HCT116 (cell line): ENCODE data around the gene SCRG1. TPM values are rescaled to one million over a fixed set of nuclear protein-coding genes. Genes with fewer than 3 reads are reported as not detected.

ENCODE experiments used
- ATAC-seq: fragments of 200-7000 bp; cut with Tn5 transposase; 2 replicates; pipeline ENCODE4 v1.9.1; 2020; ENCODE audit warnings: mild to moderate bottlenecking, moderate library complexity
- BruUV-seq: library from RNA; stranded (reverse); fragments of 400-500 nt; replicated peaks from 2 replicates; lab custom pipeline; 2021; lab: Mats Ljungman, UMichigan
- CTCF ChIA-PET: fragments of 300-600 bp; sonication (Branson Sonifier 250); formaldehyde crosslinking; loops from one replicate; lab custom pipeline; 2021; ENCODE audit warnings: antibody characterized with exemption; lab: Charles Lee
- POLR2A ChIA-PET: fragments of 300-600, 350-600 bp; sonication (Branson Sonifier 250); formaldehyde crosslinking; loops from one replicate; lab custom pipeline; 2021; ENCODE audit warnings: antibody characterized with exemption; lab: Charles Lee
- RAD21 ChIA-PET, 2 experiments: fragments of 300-600 bp; sonication (Branson Sonifier 250); formaldehyde crosslinking; loops; one replicate each; lab custom pipeline; 2023; ENCODE audit warnings: low total read pairs in 2 of 2; ENCODE audit not compliant: uncharacterized antibody in 2 of 2, unreplicated experiment in 2 of 2, low non-redundant PET in 1 of 2; lab: Charles Lee
- DNase-seq: peaks from one replicate; pipeline ENCODE4 v3.0.0-alpha.2; 2010; ENCODE audit warnings: low read depth, low spot score
- H2AFZ ChIP-seq: fragments of 200-600 bp; shearing (Covaris generic), sonication (generic); 2 replicates; pipeline ENCODE4 v1.6.1; 2017; ENCODE audit warnings: low read depth, mixed run types, mixed read lengths, antibody characterized with exemption, low read length; ENCODE audit not compliant: poor library complexity, severe bottlenecking
- H3K27ac ChIP-seq: 2 replicates; pipeline ENCODE4 v1.5.1; 2012; ENCODE audit warnings: low read depth, low read length
- H3K27me3 ChIP-seq: fragments of 200-600 bp; sonication (generic); 2 replicates; pipeline ENCODE4 v1.6.1; 2016; ENCODE audit warnings: mixed run types, low read length, mixed read lengths; ENCODE audit not compliant: insufficient read depth
- H3K36me3 ChIP-seq, 2 experiments: fragments of 200-500 bp in 1 of 2; fragments of 200-600 bp in 1 of 2; sonication (Bioruptor generic) in 1 of 2; sonication (generic) in 1 of 2; 2 replicates each; pipeline versions ENCODE4 v1.5.1 to v1.6.1; 2014 to 2016; ENCODE audit warnings: low read length in 2 of 2, inconsistent platforms in 1 of 2, mixed read lengths in 1 of 2, mixed run types in 1 of 2; ENCODE audit not compliant: insufficient read depth in 2 of 2, control insufficient read depth in 1 of 2
- H3K4me1 ChIP-seq, 2 experiments: fragments of 200-600 bp in 1 of 2; sonication (generic) in 1 of 2; 2 replicates each; pipeline versions ENCODE4 v1.5.1 to v1.6.1; 2012 to 2017; ENCODE audit warnings: low read length in 2 of 2, inconsistent platforms in 1 of 2, mild to moderate bottlenecking in 1 of 2, mixed read lengths in 1 of 2, mixed run types in 1 of 2, moderate library complexity in 1 of 2; ENCODE audit not compliant: insufficient read depth in 2 of 2, control insufficient read depth in 1 of 2
- H3K4me2 ChIP-seq: fragments of 200-600 bp; sonication (generic); 2 replicates; pipeline ENCODE4 v1.6.1; 2017; ENCODE audit warnings: mixed run types, low read length, mixed read lengths
- H3K4me3 ChIP-seq, 2 experiments: fragments of 200-600 bp in 1 of 2; sonication (generic) in 1 of 2; replicated peaks in 1 of 2; 2 replicates each; pipeline ENCODE4 v1.5.1; 2011 to 2016; ENCODE audit warnings: low read length in 2 of 2, control low read depth in 1 of 2, low read depth in 1 of 2, mild to moderate bottlenecking in 1 of 2, mixed read lengths in 1 of 2, mixed run types in 1 of 2
- H3K79me2 ChIP-seq: fragments of 200-600 bp; sonication (generic); 2 replicates; pipeline ENCODE4 v1.6.1; 2017; ENCODE audit warnings: mild to moderate bottlenecking, mixed run types, low read length, moderate library complexity, mixed read lengths; ENCODE audit not compliant: insufficient read depth
- H3K9ac ChIP-seq: fragments of 200-600 bp; sonication (generic); 2 replicates; pipeline ENCODE4 v1.6.1; 2016; ENCODE audit warnings: low read length, mixed read lengths
- H3K9me2 ChIP-seq: fragments of 200-600 bp; sonication (generic), shearing (Covaris generic); 2 replicates; pipeline ENCODE4 v1.6.1; 2017; ENCODE audit warnings: mixed run types, mild to moderate bottlenecking, moderate library complexity; ENCODE audit not compliant: insufficient read depth
- H3K9me3 ChIP-seq, 2 experiments: fragments of 200-500 bp in 1 of 2; fragments of 200-600 bp in 1 of 2; sonication (Bioruptor generic) in 1 of 2; sonication (generic) in 1 of 2; 2 replicates each; pipeline ENCODE4 v1.6.1; 2014 to 2017; ENCODE audit warnings: low read length in 2 of 2, mixed read lengths in 2 of 2, inconsistent platforms in 1 of 2, low read depth in 1 of 2, mild to moderate bottlenecking in 1 of 2, mixed run types in 1 of 2, moderate library complexity in 1 of 2; ENCODE audit not compliant: control insufficient read depth in 1 of 2, insufficient read depth in 1 of 2
- H4K20me1 ChIP-seq: fragments of 200-600 bp; sonication (generic), shearing (Covaris generic); 2 replicates; pipeline ENCODE4 v1.6.1; 2017; ENCODE audit warnings: mixed run types, mild to moderate bottlenecking, moderate library complexity; ENCODE audit not compliant: insufficient read depth
- CEBPB ChIP-seq: IDR thresholded peaks from 2 replicates; pipeline ENCODE4 v1.6.1; 2012; ENCODE audit warnings: low read depth
- ELF1 ChIP-seq: IDR thresholded peaks from 2 replicates; pipeline ENCODE4 v1.6.1; 2012; ENCODE audit warnings: low read depth, borderline replicate concordance
- RAD21 ChIP-seq: IDR thresholded peaks from 2 replicates; pipeline ENCODE4 v1.6.1; 2012; ENCODE audit warnings: low read depth, mild to moderate bottlenecking
- SP1 ChIP-seq: IDR thresholded peaks from 2 replicates; pipeline ENCODE4 v1.6.1; 2012; ENCODE audit warnings: low read depth
- SRF ChIP-seq: IDR thresholded peaks from 2 replicates; pipeline ENCODE4 v1.6.1; 2012; ENCODE audit warnings: low read depth
- TCF7L2 ChIP-seq: IDR thresholded peaks from 2 replicates; pipeline ENCODE4 v1.7.0; 2011; ENCODE audit warnings: borderline replicate concordance, inconsistent platforms; ENCODE audit not compliant: insufficient read depth, insufficient read length; ENCODE audit errors: extremely low read depth
- intact Hi-C: fragments of 100-400 bp; cut with micrococcal nuclease; formaldehyde crosslinking; loops from 2 replicates; pipeline ENCODE4 v1.10.0; 2022
- total RNA-seq: library from RNA; stranded (reverse); gene quantifications from one replicate; pipeline ENCODE4 v1.2.1, GENCODE V29; 2021; ENCODE audit not compliant: unreplicated experiment
- TF ChIP-seq, protein P1 (sequence below), 3 experiments: fragments of 200-600 bp in 1 of 3; sonication (generic) in 1 of 3; IDR thresholded peaks in 2 of 3; conservative IDR thresholded peaks in 1 of 3; 2 replicates each; pipeline ENCODE4 v1.5.1; 2012 to 2017; ENCODE audit warnings: low read depth in 2 of 3, low read length in 2 of 3, antibody characterized with exemption in 1 of 3, borderline replicate concordance in 1 of 3, control low read depth in 1 of 3, mild to moderate bottlenecking in 1 of 3, mixed read lengths in 1 of 3, mixed run types in 1 of 3, moderate library complexity in 1 of 3; ENCODE audit not compliant: insufficient read depth in 1 of 3

SCRG1 gene
- total RNA-seq, 1 experiment from 2014 or later = not detected

GRCh38 chr4:173420801-173421200, 21.9 kb upstream of the SCRG1 start:
- ATAC-seq (no peak), DNase-seq (no peak)
- Histone ChIP-seq H3K9ac (no peak overlapping the region), H3K79me2 (no peaks in the 10 kb centered on the region), H3K4me3 (no peak overlapping the region), H3K27ac (no peak overlapping the region), H3K27me3 (no peaks in the 10 kb centered on the region), H3K9me2 (no peaks in the 10 kb centered on the region), H4K20me1 (no peaks in the 10 kb centered on the region), H3K4me1 (peaks cover 0 to 5% of the 10 kb centered on the region in 2 experiments; a peak in 1 of 4 replicates), H2AFZ (peak overlapping the region; percentile 8), H3K36me3 (no peaks in the 10 kb centered on the region), H3K9me3 (no peaks in the 10 kb centered on the region), H3K4me2 (no peak overlapping the region)
- POLR2A ChIA-PET = no interaction called here
- RAD21 ChIA-PET = interaction anchor here (0.6 to 1.1 kb wide), 6 partner anchors 73 to 569 kb away, joined by 3 to 7 read pairs (median 3); no protein-coding TSS in a partner anchor
- BruUV-seq = no TSS peak
- intact Hi-C loops = loop anchor here (1.0 kb wide), 2 partner anchors 74 to 898 kb away; no protein-coding TSS in a partner anchor
- TF ChIP-seq SRF (no peak), ELF1 (no peak)
- CTCF ChIA-PET = interaction anchor here (0.5 to 2.6 kb wide), 23 partner anchors 11 to 1212 kb away, joined by 3 to 27 read pairs (median 4); partner anchors contain the start of gene HMGB2

DNA sequence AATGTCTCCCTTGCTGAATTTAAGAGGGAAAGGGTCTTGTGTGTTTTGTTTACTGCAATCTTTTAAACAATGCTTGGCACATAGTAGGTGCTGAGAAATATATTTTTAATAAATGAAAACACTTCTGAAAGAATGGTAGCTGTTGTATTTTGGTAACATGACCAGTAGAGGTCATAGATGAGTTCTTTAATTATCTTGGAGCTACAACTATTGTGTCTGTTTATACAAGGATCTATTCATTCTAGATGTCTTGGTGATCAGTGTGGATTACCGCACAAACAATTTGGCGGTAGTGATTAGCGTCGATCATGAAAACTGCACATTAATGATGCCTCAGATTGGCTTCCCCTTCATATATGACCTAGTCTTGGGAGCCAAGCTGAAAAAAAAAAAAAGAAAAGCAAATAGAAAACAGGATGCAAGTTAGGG, 21.4 kb upstream of the SCRG1 start:
- Histone ChIP-seq H3K27me3 (no peaks in the 10 kb centered on the region), H4K20me1 (no peaks in the 10 kb centered on the region), H3K79me2 (no peaks in the 10 kb centered on the region), H3K36me3 (no peaks in the 10 kb centered on the region), H3K9ac (no peak overlapping the region), H2AFZ (no peak overlapping the region), H3K9me3 (no peaks in the 10 kb centered on the region), H3K4me1 (peaks cover 0 to 5% of the 10 kb centered on the region in 2 experiments; a peak in 1 of 4 replicates), H3K4me2 (no peak overlapping the region), H3K9me2 (no peaks in the 10 kb centered on the region), H3K27ac (no peak overlapping the region), H3K4me3 (no peak overlapping the region)
- BruUV-seq = no TSS peak
- DNase-seq = peak; percentile 12
- RAD21 ChIA-PET = interaction anchor here (0.6 to 1.1 kb wide), 5 partner anchors 74 to 570 kb away, joined by 3 to 7 read pairs (median 3); no protein-coding TSS in a partner anchor
- POLR2A ChIA-PET = no interaction called here
- TF ChIP-seq, protein P1, sequence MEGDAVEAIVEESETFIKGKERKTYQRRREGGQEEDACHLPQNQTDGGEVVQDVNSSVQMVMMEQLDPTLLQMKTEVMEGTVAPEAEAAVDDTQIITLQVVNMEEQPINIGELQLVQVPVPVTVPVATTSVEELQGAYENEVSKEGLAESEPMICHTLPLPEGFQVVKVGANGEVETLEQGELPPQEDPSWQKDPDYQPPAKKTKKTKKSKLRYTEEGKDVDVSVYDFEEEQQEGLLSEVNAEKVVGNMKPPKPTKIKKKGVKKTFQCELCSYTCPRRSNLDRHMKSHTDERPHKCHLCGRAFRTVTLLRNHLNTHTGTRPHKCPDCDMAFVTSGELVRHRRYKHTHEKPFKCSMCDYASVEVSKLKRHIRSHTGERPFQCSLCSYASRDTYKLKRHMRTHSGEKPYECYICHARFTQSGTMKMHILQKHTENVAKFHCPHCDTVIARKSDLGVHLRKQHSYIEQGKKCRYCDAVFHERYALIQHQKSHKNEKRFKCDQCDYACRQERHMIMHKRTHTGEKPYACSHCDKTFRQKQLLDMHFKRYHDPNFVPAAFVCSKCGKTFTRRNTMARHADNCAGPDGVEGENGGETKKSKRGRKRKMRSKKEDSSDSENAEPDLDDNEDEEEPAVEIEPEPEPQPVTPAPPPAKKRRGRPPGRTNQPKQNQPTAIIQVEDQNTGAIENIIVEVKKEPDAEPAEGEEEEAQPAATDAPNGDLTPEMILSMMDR (IDR thresholded peaks at IDR 0.05 in 2 of 3, conservative IDR thresholded peaks at IDR 0.05 in 1 of 3; ENCODE audit: borderline replicate concordance in 1 of 3, insufficient read depth in 1 of 3, low read depth in 2 of 3, low read length in 2 of 3) = peak; percentile 31 to 62 (median 56); a peak in 3 of 6 replicates
- TF ChIP-seq TCF7L2 (no peak), CEBPB (no peak), SP1 (no peak), RAD21 (peak; percentile 63)
- intact Hi-C loops = loop anchor here (1.0 kb wide), 2 partner anchors 74 to 899 kb away; no protein-coding TSS in a partner anchor
- CTCF ChIA-PET = interaction anchor here (0.5 to 2.6 kb wide), 23 partner anchors 9 to 971 kb away, joined by 3 to 27 read pairs (median 4); partner anchors contain the start of gene HMGB2
- ATAC-seq = peak; percentile 67
